ENCODE data around the gene ATOH8.

ATOH8 gene

DNA sequence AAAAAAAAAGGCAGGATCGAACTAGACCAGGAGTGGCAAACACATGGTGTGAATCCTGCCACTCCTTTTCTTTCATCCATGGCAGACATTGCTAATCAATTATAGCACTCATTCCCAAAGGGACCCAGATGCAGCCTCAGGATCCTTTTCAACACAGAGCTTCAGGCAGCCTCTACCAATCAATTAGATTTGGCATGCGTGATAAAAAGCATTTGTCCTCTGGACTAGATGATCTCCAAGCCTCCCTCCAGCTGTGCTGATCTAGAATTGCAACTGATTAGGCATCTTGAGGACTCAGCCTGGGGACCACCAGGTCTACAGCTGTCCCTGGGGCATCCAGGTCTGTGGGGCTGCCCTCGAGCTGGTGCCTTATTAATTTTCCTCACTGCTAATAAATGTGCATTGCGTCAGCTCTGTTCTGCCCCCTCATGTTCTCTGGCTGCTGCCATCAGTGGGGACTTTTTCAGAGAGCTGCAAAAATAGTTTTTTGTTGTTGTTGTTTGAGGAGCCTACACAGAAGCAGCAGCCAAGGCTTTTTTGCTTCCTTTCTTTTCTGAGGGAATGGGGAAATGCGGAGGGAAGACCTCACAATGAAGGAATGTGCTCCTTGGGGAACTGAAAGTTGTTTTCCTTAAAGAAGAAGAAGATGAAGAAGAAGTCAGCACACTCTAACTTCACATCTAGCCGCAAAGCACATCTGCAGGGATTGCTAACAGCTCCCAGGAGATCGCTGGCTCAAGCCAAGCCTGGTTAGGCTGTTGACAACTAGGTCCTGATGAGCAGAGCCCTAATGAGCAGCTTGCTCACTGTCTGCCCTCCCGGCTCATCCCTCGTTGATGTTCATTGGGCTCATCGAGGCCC lies 8.8 kb upstream of the ATOH8 start:
- Histone ChIP-seq H3K27ac (peak overlapping the region; percentile 62), H3K4me3 (ENCODE audit: low read depth, low read length) (peak overlapping the region; percentile 1), H3K27me3 (replicated peaks) (no peaks in the 10 kb centered on the region), H3K36me3 (replicated peaks) (no peaks in the 10 kb centered on the region)
- DNase-seq = peak; percentile 64
- in situ Hi-C loops (cut with HindIII; ENCODE audit: low pct_ligation_motif_present, low sequenced_read_pairs) = no loop called here
- TF ChIP-seq, protein P1, sequence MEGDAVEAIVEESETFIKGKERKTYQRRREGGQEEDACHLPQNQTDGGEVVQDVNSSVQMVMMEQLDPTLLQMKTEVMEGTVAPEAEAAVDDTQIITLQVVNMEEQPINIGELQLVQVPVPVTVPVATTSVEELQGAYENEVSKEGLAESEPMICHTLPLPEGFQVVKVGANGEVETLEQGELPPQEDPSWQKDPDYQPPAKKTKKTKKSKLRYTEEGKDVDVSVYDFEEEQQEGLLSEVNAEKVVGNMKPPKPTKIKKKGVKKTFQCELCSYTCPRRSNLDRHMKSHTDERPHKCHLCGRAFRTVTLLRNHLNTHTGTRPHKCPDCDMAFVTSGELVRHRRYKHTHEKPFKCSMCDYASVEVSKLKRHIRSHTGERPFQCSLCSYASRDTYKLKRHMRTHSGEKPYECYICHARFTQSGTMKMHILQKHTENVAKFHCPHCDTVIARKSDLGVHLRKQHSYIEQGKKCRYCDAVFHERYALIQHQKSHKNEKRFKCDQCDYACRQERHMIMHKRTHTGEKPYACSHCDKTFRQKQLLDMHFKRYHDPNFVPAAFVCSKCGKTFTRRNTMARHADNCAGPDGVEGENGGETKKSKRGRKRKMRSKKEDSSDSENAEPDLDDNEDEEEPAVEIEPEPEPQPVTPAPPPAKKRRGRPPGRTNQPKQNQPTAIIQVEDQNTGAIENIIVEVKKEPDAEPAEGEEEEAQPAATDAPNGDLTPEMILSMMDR (IDR thresholded peaks at IDR 0.05; ENCODE audit: low read depth, low read length, missing control alignments) = peak; percentile 12

DNA sequence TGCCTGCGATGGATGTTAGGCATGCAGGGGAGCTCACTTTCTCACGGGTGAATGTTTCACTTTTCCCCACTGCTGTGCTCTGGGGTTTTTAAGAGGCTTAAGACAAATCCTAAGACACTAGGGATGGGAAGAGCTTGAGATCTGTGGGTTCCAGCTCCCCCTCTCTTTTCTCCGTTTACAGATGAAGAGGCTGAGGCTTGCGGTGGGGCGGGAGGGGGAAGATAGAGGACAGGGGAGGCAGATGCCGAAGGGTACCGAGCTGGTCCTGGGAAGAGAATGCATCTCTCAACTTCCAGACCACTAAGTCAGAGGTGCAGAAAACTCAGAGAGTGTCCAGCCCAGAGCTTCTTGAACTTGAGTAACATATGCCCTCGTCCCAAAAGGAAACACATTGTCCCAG lies 8.2 kb upstream of the ATOH8 start:
- no peak overlapping the region for H3K4me3 ChIP-seq (ENCODE audit: low read depth, low read length)
- TF ChIP-seq, protein P1 (IDR thresholded peaks at IDR 0.05; ENCODE audit: low read depth, low read length, missing control alignments) = no peak

DNA sequence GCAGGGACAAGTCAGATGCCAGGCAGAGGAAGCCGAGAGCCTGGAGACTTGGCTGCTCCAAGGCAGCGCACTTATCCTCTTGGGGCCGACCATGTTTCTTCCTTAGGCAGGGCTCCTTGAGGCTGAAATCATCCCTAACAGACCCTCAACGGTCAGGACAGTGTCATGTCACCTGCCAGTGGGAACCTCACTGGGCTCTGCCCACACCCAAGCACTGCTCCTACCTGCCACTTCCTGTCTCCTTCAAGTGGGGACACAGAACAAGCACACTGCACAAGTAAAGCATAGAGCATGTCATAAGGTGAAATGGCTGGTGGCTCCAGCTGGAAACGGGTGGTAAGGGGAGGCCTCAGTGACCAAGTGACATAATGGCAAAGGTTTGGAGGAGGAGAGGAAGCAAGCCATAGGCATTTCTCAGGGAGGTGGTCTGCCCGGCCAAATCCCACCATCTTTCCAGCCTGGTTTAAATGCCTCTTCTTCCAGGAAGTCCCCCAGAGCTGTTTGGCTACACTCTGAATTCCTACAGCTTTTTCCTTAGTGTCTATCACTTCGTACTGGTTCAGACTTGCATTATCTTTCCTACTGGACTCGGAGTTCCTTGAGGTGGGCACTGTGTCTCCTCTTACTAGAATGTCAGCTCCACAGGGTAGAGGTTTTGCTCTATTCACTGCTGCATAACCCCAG lies 7.3 kb upstream of the ATOH8 start:
- DNase-seq = no peak
- H3K36me3 ChIP-seq (replicated peaks) = no peaks in the 10 kb centered on the region
- H3K4me3 ChIP-seq (ENCODE audit: low read depth, low read length) = no peak overlapping the region
- TF ChIP-seq, protein P1 (IDR thresholded peaks at IDR 0.05; ENCODE audit: low read depth, low read length, missing control alignments) = no peak
- in situ Hi-C loops (cut with HindIII; ENCODE audit: low pct_ligation_motif_present, low sequenced_read_pairs) = no loop called here
- H3K27ac ChIP-seq = no peak overlapping the region
- no peaks in the 10 kb centered on the region for H3K27me3 ChIP-seq (replicated peaks)

More for the DNA sequence above, 8.2 kb upstream of the ATOH8 start:
- no peaks in the 10 kb centered on the region for H3K36me3 ChIP-seq (replicated peaks)
- no peak for DNase-seq
- no peaks in the 10 kb centered on the region for H3K27me3 ChIP-seq (replicated peaks)
- in situ Hi-C loops (cut with HindIII; ENCODE audit: low pct_ligation_motif_present, low sequenced_read_pairs) = no loop called here
- H3K27ac ChIP-seq = peak overlapping the region; percentile 62

DNA sequence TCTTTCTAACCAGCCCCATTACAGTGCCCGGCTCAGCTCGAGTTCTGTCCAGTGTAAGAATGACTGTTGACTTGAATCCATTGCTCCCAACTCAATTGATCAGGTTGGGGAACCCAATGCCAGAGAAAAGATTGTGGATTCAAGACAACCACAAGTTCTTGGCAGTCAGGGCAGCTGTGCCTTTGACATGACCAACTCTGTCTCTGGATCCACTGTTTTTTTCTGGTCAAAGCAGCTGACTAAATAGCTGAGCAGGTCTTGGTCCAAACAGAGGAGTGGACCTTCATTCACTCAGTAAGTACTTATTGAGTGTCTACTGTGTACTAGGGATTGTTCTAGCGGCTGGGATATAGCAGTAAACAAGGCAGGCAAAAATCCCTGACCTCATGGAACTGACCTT lies 6.3 kb upstream of the ATOH8 start:
- DNase-seq = no peak
- no peak overlapping the region for H3K27ac ChIP-seq
- no peaks in the 10 kb centered on the region for H3K36me3 ChIP-seq (replicated peaks)
- in situ Hi-C loops (cut with HindIII; ENCODE audit: low pct_ligation_motif_present, low sequenced_read_pairs) = no loop called here
- H3K27me3 ChIP-seq (replicated peaks) = no peaks in the 10 kb centered on the region
- H3K4me3 ChIP-seq (ENCODE audit: low read depth, low read length) = no peak overlapping the region
- TF ChIP-seq, protein P1 (IDR thresholded peaks at IDR 0.05; ENCODE audit: low read depth, low read length, missing control alignments) = no peak

DNA sequence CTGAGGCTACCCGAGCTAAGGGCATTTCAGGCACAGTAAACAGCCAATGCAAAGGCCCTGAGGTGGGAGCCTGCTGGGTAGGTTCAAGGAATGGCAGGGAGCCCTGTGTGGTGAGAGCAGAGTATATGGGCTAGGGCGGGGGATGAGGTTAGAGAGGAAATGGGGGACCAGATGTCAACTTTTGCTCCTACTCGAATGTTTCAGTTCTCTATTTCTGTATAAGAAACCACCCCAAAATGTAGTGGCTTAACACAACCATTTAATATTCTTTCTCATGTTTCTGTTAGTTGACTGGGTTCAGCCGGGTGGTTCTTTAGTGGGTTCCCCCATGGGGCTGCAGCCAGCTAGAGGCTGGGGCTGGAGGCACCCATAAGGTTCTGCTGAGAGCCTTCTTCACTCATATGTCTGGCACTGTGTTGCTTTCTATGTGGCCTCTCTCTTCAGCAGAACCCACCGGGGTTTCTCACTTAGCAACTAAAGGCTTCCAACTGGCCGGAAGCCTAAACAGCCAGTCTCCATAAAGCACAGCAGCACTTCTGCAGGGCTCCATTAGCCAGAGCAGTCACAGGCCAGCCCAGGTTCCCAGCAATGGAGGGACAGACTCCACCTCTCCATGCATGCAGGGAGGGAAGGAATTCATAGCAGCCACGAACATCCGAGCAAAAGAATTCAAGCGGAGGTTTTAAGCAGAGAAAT lies 5.6 kb upstream of the ATOH8 start:
- in situ Hi-C loops (cut with HindIII; ENCODE audit: low pct_ligation_motif_present, low sequenced_read_pairs) = no loop called here
- no peaks in the 10 kb centered on the region for H3K27me3 ChIP-seq (replicated peaks)

More for the DNA sequence above, 5.6 kb upstream of the ATOH8 start:
- Histone ChIP-seq H3K27ac (no peak overlapping the region), H3K36me3 (replicated peaks) (no peaks in the 10 kb centered on the region), H3K4me3 (ENCODE audit: low read depth, low read length) (no peak overlapping the region)
- DNase-seq = no peak
- TF ChIP-seq, protein P1 (IDR thresholded peaks at IDR 0.05; ENCODE audit: low read depth, low read length, missing control alignments) = no peak
